HG02973 (cell line): ENCODE data around the gene ABTB2.

Experiments
- ATAC-seq: cut with Tn5 transposase; IDR thresholded peaks from one replicate; pipeline ENCODE4 v1.9.1; 2021; ENCODE audit warnings: moderate library complexity; ENCODE audit not compliant: unreplicated experiment

The ABTB2 gene

DNA sequence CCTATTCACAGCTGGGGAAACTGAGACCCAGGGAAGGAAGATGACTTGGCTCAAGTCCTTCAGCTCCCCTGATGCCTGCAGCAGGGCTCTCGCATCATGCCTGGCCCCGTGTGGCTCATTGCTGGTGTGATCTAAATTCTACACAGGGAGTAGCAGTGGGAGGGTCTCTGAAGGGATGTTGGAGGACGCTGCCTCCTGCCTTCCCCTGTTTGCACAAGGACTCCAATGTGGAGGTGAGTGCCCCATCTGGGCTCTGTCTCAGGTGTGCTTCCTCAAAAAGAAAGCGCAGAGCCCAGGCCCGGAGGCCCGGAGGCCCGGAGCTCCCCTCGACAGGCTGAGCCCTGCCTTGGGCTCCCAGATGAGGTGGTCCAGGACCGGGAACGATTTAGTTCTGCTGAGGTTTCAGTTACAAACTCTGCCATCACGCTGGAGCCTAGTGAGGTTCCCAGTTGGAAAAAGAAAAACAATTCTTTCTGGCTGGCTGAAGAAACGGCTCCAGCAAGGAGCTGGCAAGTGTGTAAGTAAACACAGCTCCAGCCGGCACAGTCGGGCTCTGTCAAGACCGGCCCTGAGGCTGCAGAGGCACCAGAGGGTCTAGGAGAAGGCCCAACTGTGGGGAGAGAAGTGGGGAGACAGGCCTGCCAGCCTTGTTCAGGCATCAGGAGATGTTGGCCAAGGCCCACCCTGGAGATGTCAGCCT lies 202.6 kb downstream of the ABTB2 start:
- ATAC-seq, result no peak

GRCh38 chr11:34154059-34154875 lies 203.5 kb downstream of the ABTB2 start:
- ATAC-seq, result peak; percentile 56

- ATAC-seq, result no peak
Measured at GRCh38 chr11:34151916-34152845, 205.6 kb downstream of the ABTB2 start.

GRCh38 chr11:34151166-34151565 lies 206.6 kb downstream of the ABTB2 start:
- ATAC-seq, result no peak

- no peak for ATAC-seq
Measured at GRCh38 chr11:34150494-34151151, 207.2 kb downstream of the ABTB2 start.

DNA sequence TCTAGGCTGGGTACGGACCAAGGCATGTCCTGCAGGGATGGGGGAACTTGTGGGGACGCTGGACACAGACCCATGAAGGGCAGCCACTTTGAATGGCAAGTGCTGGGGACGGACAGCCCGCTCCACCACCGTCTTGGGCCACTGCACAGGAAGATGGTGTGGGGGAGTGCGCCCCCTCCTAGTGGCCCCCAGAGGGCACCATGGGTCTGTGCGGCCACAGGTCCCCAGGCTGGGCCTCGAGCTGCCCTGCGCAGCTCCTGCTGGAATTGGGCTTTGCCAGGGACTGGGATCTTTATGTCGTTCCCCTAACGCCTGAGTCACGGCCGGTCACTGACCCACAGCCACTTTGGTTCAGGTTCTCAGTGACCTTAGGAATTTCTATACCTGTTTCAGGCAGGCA lies 208.0 kb downstream of the ABTB2 start:
- ATAC-seq, result no peak

DNA sequence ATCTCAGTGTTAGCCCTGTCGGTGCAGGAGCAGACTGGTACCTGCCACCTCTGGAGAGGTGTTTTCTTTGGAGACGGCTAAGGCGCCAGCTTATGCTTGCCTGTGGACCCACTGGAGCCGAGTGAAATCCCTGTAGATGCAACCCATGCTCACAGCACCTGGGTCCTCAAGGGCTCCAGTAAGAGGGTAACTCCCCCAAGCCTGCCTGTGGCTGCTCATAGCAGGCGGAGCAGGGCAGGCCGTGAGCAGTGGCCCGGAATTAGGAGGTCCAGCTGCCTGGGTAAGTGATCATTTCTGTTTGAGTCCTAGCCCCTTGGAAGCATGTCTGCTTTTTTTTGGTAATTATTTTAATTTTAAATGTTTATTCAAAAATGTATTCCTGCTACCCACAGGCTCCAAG lies 208.5 kb downstream of the ABTB2 start:
- ATAC-seq, result no peak

- no peak for ATAC-seq
Measured at GRCh38 chr11:34148504-34149165, 209.2 kb downstream of the ABTB2 start.

GRCh38 chr11:34147581-34147980 lies 210.2 kb downstream of the ABTB2 start:
- ATAC-seq, result no peak

GRCh38 chr11:34146866-34147265 lies 210.9 kb downstream of the ABTB2 start:
- no peak for ATAC-seq

GRCh38 chr11:34146411-34146810 lies 211.4 kb downstream of the ABTB2 start:
- no peak for ATAC-seq

GRCh38 chr11:34145847-34146381 lies 211.9 kb downstream of the ABTB2 start:
- no peak for ATAC-seq

DNA sequence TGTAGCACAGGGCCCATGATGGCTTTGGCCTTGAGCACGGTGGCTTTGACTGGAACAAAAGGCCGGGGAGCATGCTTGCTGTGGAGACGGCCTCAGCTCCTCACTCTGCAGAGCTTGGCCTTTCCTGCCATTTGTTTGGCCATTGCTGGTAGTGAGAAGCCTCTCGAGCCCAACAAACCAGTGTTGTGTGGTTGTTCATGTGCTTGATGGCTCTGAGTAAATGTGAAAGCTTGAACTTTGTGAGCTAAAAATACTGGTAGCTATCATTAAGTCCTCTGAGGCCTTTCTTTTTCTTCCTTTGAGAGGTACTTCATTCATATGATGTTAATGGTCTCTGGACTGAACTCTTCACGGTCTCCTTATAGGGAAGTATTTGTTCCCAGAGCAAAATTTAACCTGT lies 212.7 kb downstream of the ABTB2 start:
- no peak for ATAC-seq

- ATAC-seq, result no peak
Measured at GRCh38 chr11:34143048-34143447, 214.8 kb downstream of the ABTB2 start.

DNA sequence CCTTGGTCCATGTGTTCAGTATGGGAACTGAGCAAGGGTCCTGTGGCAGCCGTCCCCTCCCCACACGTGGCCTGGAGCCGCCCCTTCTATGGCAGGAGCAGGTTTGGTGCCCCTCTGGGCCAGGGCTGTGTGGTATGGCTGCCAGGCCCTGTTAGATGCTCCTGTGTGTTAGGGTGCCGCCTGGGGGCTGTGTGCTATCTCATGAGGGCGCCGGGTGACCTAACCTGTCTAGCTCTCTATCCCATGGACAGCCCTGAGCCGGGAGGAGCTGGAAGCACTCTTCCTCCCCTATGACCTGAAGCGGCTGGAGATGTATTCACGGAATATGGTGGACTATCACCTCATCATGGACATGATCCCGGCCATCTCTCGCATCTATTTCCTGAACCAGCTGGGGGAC lies 217.7 kb downstream of the ABTB2 start:
- ATAC-seq, result no peak

DNA sequence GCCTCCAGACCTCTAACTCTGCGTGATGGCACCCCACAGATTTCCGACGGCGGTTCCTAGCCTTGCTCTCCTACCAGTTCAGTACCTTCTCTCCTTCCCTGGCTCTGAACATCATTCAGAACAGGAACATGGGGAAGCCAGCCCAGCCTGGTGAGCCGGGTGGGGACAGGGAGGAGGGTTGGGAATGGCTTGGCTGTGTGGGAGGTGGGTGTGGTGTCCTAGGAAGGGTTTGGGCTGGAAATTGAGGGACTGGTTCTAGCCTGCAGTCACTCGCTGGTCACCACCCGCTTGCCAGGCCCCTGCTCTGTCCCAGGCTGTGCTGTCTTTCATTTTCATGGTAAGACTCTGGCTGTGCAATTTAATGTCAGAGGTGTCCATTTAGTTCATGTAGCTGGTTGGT lies 218.5 kb downstream of the ABTB2 start:
- no peak for ATAC-seq

DNA sequence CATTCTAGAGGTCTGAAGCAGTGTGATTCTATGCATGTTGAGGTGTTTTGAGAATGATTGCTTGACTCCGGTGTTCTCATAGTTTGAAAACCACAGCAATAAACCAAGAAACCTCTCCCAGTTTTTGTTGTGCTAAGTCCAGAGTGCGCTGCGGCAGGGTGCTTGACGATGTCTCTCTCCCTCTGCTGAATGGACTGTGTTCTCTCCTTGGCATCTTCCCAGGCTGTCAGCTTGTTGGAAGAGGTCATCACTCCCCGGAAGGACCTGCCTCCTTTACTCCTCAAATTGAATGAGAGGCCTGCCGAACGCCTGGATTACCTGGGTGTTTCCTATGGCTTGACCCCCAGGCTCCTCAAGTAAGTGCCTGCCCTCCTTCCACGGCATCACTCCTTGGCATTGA lies 221.4 kb downstream of the ABTB2 start:
- no peak for ATAC-seq

GRCh38 chr11:34135439-34135838 lies 222.4 kb downstream of the ABTB2 start:
- ATAC-seq, result no peak

DNA sequence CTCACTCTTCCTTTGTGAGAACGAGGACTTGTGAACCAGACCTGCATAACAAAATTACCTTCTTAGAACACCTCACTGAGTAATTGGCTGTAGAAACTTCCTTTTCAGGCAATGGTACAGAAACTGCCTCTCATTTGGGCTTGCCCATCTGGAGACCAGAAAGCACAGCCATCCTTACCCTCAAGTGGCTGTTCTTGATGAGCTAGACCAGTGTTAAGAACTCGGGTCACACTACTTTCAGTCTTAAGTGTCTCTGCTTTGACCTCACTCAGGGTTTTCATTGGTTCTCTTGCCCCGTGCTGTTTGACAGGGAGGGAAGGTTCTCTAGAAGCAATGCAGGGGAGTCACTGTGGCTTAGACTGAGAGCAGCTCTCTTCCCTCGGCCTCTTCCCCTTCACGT lies 223.0 kb downstream of the ABTB2 start:
- ATAC-seq, result no peak
